ENCODE measurements around the gene SPACA4. TPM values are rescaled to one million over a fixed set of nuclear protein-coding genes. Genes with fewer than 3 reads are reported as not detected.
"Not testable (repeated sequence)": the region's sequence is repeated elsewhere in the genome, so short reads cannot be mapped to it uniquely, and the experiment has no call there.

Gene SPACA4
- total RNA-seq, 1 experiment from 2014 or later, result not detected

GRCh38 chr19:48571378-48572162 is 35.0 kb upstream of the SPACA4 start:
- no peaks in the 10 kb centered on the region for H3K27me3 ChIP-seq (ENCODE audit: low read length)
- no peak overlapping the region for H3K9ac ChIP-seq (ENCODE audit: low read length)
- no peak overlapping the region for H3K4me3 ChIP-seq (ENCODE audit: low read length)
- H3K4me2 ChIP-seq (ENCODE audit: low read depth, low read length, poor library complexity, severe bottlenecking), result no peak overlapping the region
- no peak for DNase-seq
- no peak overlapping the region for H3K27ac ChIP-seq (ENCODE audit: low read length)
- no peaks in the 10 kb centered on the region for H3K9me3 ChIP-seq (ENCODE audit: low read length)
- H4K20me1 ChIP-seq (ENCODE audit: insufficient read depth, low read depth, low read length), result no peaks in the 10 kb centered on the region
- 0 out of 2 replicates have a peak, but pooled peaks cover 3% of the 10 kb centered on the region for H3K4me1 ChIP-seq (ENCODE audit: low read length)
- H2AFZ ChIP-seq (ENCODE audit: low read length), result no peak overlapping the region
- H3K9me2 ChIP-seq (replicated peaks; ENCODE audit: insufficient read depth, low read length), result no peaks in the 10 kb centered on the region
- no peaks in the 10 kb centered on the region for H3K79me2 ChIP-seq (ENCODE audit: low read length)
- no peaks in the 10 kb centered on the region for H3K36me3 ChIP-seq (ENCODE audit: insufficient read depth, low read length)

GRCh38 chr19:48573163-48573505 is 33.4 kb upstream of the SPACA4 start:
- Histone ChIP-seq H3K9ac (ENCODE audit: low read length) (no peak overlapping the region), H3K79me2 (ENCODE audit: low read length) (no peaks in the 10 kb centered on the region), H4K20me1 (ENCODE audit: insufficient read depth, low read depth, low read length) (no peaks in the 10 kb centered on the region)

GRCh38 chr19:48575931-48576622 is 30.5 kb upstream of the SPACA4 start:
- no peaks in the 10 kb centered on the region for H3K79me2 ChIP-seq (ENCODE audit: low read length)
- H3K9ac ChIP-seq (ENCODE audit: low read length), result no peak overlapping the region
- 0 out of 2 replicates have a peak, but pooled peaks cover 3% of the 10 kb centered on the region for H3K4me1 ChIP-seq (ENCODE audit: low read length)
- no peak for DNase-seq
- H3K27ac ChIP-seq (ENCODE audit: low read length), result no peak overlapping the region
- H4K20me1 ChIP-seq (ENCODE audit: insufficient read depth, low read depth, low read length), result no peaks in the 10 kb centered on the region
- H2AFZ ChIP-seq (ENCODE audit: low read length), result no peak overlapping the region
- H3K36me3 ChIP-seq (ENCODE audit: insufficient read depth, low read length), result no peaks in the 10 kb centered on the region
- H3K27me3 ChIP-seq (ENCODE audit: low read length), result no peaks in the 10 kb centered on the region
- no peak overlapping the region for H3K4me2 ChIP-seq (ENCODE audit: low read depth, low read length, poor library complexity, severe bottlenecking)
- H3K4me3 ChIP-seq (ENCODE audit: low read length), result no peak overlapping the region
- H3K9me2 ChIP-seq (replicated peaks; ENCODE audit: insufficient read depth, low read length), result no peaks in the 10 kb centered on the region
- no peaks in the 10 kb centered on the region for H3K9me3 ChIP-seq (ENCODE audit: low read length)

More at GRCh38 chr19:48573163-48573505, 33.4 kb upstream of the SPACA4 start:
- Histone ChIP-seq H3K4me2 (ENCODE audit: low read depth, low read length, poor library complexity, severe bottlenecking) (no peak overlapping the region), H3K27me3 (ENCODE audit: low read length) (no peaks in the 10 kb centered on the region), H2AFZ (ENCODE audit: low read length) (no peak overlapping the region), H3K9me2 (replicated peaks; ENCODE audit: insufficient read depth, low read length) (no peaks in the 10 kb centered on the region), H3K4me1 (ENCODE audit: low read length) (0 out of 2 replicates have a peak, but pooled peaks cover 3% of the 10 kb centered on the region), H3K9me3 (ENCODE audit: low read length) (no peaks in the 10 kb centered on the region), H3K4me3 (ENCODE audit: low read length) (no peak overlapping the region), H3K27ac (ENCODE audit: low read length) (no peak overlapping the region), H3K36me3 (ENCODE audit: insufficient read depth, low read length) (no peaks in the 10 kb centered on the region)
- DNase-seq, result no peak

- H4K20me1 ChIP-seq (ENCODE audit: insufficient read depth, low read depth, low read length); H3K9ac ChIP-seq (ENCODE audit: low read length); DNase-seq; H3K9me2 ChIP-seq (replicated peaks; ENCODE audit: insufficient read depth, low read length); H3K79me2 ChIP-seq (ENCODE audit: low read length); H3K4me2 ChIP-seq (ENCODE audit: low read depth, low read length, poor library complexity, severe bottlenecking); H2AFZ ChIP-seq (ENCODE audit: low read length); H3K9me3 ChIP-seq (ENCODE audit: low read length); H3K27me3 ChIP-seq (ENCODE audit: low read length); H3K27ac ChIP-seq (ENCODE audit: low read length); H3K36me3 ChIP-seq (ENCODE audit: insufficient read depth, low read length); H3K4me3 ChIP-seq (ENCODE audit: low read length); H3K4me1 ChIP-seq (ENCODE audit: low read length): not testable (repeated sequence)
Observed at GRCh38 chr19:48577908-48578307, 28.6 kb upstream of the SPACA4 start.

GRCh38 chr19:48578891-48579290 is 27.7 kb upstream of the SPACA4 start:
- DNase-seq, result no peak
- H3K4me3 ChIP-seq (ENCODE audit: low read length), result no peak overlapping the region

GRCh38 chr19:48582168-48582567 is 24.4 kb upstream of the SPACA4 start:
- no peak overlapping the region for H3K9ac ChIP-seq (ENCODE audit: low read length)
- no peak overlapping the region for H3K4me3 ChIP-seq (ENCODE audit: low read length)
- H3K27me3 ChIP-seq (ENCODE audit: low read length), result no peaks in the 10 kb centered on the region
- H3K27ac ChIP-seq (ENCODE audit: low read length), result no peak overlapping the region
- no peak overlapping the region for H2AFZ ChIP-seq (ENCODE audit: low read length)
- no peaks in the 10 kb centered on the region for H3K9me2 ChIP-seq (replicated peaks; ENCODE audit: insufficient read depth, low read length)
- H3K4me1 ChIP-seq (ENCODE audit: low read length), result no peaks in the 10 kb centered on the region
- DNase-seq, result no peak
- no peaks in the 10 kb centered on the region for H3K36me3 ChIP-seq (ENCODE audit: insufficient read depth, low read length)
- no peak overlapping the region for H3K4me2 ChIP-seq (ENCODE audit: low read depth, low read length, poor library complexity, severe bottlenecking)
- H4K20me1 ChIP-seq (ENCODE audit: insufficient read depth, low read depth, low read length), result no peaks in the 10 kb centered on the region
- no peaks in the 10 kb centered on the region for H3K79me2 ChIP-seq (ENCODE audit: low read length)
- H3K9me3 ChIP-seq (ENCODE audit: low read length), result no peaks in the 10 kb centered on the region

More at GRCh38 chr19:48578891-48579290, 27.7 kb upstream of the SPACA4 start:
- H3K4me2 ChIP-seq (ENCODE audit: low read depth, low read length, poor library complexity, severe bottlenecking), result no peak overlapping the region
- no peaks in the 10 kb centered on the region for H3K9me3 ChIP-seq (ENCODE audit: low read length)
- H3K36me3 ChIP-seq (ENCODE audit: insufficient read depth, low read length), result no peaks in the 10 kb centered on the region
- H3K27me3 ChIP-seq (ENCODE audit: low read length), result no peaks in the 10 kb centered on the region
- H4K20me1 ChIP-seq (ENCODE audit: insufficient read depth, low read depth, low read length), result no peaks in the 10 kb centered on the region
- no peaks in the 10 kb centered on the region for H3K9me2 ChIP-seq (replicated peaks; ENCODE audit: insufficient read depth, low read length)
- H3K4me1 ChIP-seq (ENCODE audit: low read length), result 0 out of 2 replicates have a peak, but pooled peaks cover 3% of the 10 kb centered on the region
- no peak overlapping the region for H3K9ac ChIP-seq (ENCODE audit: low read length)
- H3K79me2 ChIP-seq (ENCODE audit: low read length), result no peaks in the 10 kb centered on the region
- no peak overlapping the region for H3K27ac ChIP-seq (ENCODE audit: low read length)
- no peak overlapping the region for H2AFZ ChIP-seq (ENCODE audit: low read length)

GRCh38 chr19:48587387-48587786 is 19.2 kb upstream of the SPACA4 start:
- Histone ChIP-seq H3K4me1 (ENCODE audit: low read length) (no peaks in the 10 kb centered on the region), H3K9ac (ENCODE audit: low read length) (no peak overlapping the region), H3K4me3 (ENCODE audit: low read length) (no peak overlapping the region), H3K36me3 (ENCODE audit: insufficient read depth, low read length) (no peaks in the 10 kb centered on the region), H3K9me3 (ENCODE audit: low read length) (no peaks in the 10 kb centered on the region), H3K9me2 (replicated peaks; ENCODE audit: insufficient read depth, low read length) (no peaks in the 10 kb centered on the region), H3K4me2 (ENCODE audit: low read depth, low read length, poor library complexity, severe bottlenecking) (no peak overlapping the region), H2AFZ (ENCODE audit: low read length) (no peak overlapping the region), H3K79me2 (ENCODE audit: low read length) (no peaks in the 10 kb centered on the region), H3K27me3 (ENCODE audit: low read length) (no peaks in the 10 kb centered on the region), H3K27ac (ENCODE audit: low read length) (no peak overlapping the region), H4K20me1 (ENCODE audit: insufficient read depth, low read depth, low read length) (no peaks in the 10 kb centered on the region)
- no peak for DNase-seq

- DNase-seq, result peak; percentile 92
- Histone ChIP-seq H3K9me3 (ENCODE audit: low read length) (no peaks in the 10 kb centered on the region), H4K20me1 (ENCODE audit: insufficient read depth, low read depth, low read length) (no peaks in the 10 kb centered on the region), H3K4me2 (ENCODE audit: low read depth, low read length, poor library complexity, severe bottlenecking) (no peak overlapping the region), H3K27ac (ENCODE audit: low read length) (no peak overlapping the region), H3K27me3 (ENCODE audit: low read length) (no peaks in the 10 kb centered on the region), H3K79me2 (ENCODE audit: low read length) (no peaks in the 10 kb centered on the region), H3K9me2 (replicated peaks; ENCODE audit: insufficient read depth, low read length) (no peaks in the 10 kb centered on the region), H3K36me3 (ENCODE audit: insufficient read depth, low read length) (no peaks in the 10 kb centered on the region), H2AFZ (ENCODE audit: low read length) (no peak overlapping the region), H3K9ac (ENCODE audit: low read length) (no peak overlapping the region), H3K4me3 (ENCODE audit: low read length) (no peak overlapping the region), H3K4me1 (ENCODE audit: low read length) (no peaks in the 10 kb centered on the region)
Observed at GRCh38 chr19:48588670-48589401, 17.7 kb upstream of the SPACA4 start.

Measured in Karpas-422 (cell line).